ENCODE data around the gene TKTL1. TPM values are rescaled to one million over a fixed set of nuclear protein-coding genes. Genes with fewer than 3 reads are reported as not detected.
A peak's percentile ranks its signal among the peaks of the same experiment; 100 is the strongest.

The TKTL1 gene
- total and polyA plus RNA-seq, 12 donors, result 0.16 to 1.1 (median 0.53) TPM; not detected in 6

DNA sequence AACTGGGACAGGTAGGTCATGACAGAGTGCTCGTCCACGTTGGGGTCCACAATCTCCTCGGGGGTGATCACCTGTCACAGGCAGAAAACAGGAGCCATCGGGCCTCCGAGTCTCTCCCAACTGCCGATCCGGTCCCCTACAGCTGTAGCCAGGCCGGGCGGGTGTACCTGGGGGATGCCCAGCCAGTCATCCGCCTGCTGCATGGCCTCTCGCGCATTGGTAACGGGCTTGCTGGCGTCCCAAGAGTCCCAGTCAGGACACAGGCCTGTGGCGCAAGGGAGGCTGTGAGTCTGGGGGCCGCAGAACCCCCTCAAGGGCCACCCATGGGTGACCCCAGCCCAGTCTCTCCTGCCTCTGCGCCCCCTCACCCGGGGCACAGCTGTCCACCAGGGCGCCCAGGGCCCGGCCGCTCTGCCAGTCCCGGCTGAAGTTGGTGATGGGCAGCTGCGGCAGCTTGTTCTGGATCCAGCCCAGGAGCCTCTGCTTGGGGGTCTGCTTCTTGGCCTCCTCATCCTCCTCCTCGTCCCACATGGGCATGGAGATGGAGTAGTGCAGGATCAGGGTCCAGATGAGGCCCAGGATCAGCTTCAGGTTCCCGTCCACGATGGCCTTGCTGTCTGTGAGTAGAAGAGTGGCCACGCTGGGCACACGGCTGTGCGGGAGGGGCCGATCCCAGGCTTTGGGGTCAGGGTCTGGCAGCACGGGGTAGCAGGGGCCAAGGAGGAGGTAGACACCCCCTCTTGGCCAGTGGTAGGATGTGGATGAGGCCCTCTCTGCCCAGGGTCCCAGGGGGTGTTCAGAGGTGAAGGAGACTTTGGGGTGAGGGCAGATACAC is 72.1 kb downstream of the TKTL1 start:
- H3K27ac ChIP-seq, result peak overlapping the region in 4 of 5 donors; percentile 81 to 98 (median 90)
- WGBS, 4 donors, result 48 to 90% (median 83%) methylated on average over 2 to 31 of the region's 31 CpGs
- no peak for DNase-seq
- peaks cover 0 to 54% of the 10 kb centered on the region in 2 donors for H3K36me3 ChIP-seq (replicated peaks in 1 of 2)
- peak overlapping the region in 1 of 4 donors; percentile 64 for H3K4me3 ChIP-seq
- H3K9me3 ChIP-seq (replicated peaks in 1 of 3), result no peaks in the 10 kb centered on the region
- H3K27me3 ChIP-seq, result no peaks in the 10 kb centered on the region
- TF ChIP-seq POLR2A (IDR thresholded peaks at IDR 0.05) (no peak), CTCF (IDR thresholded peaks at IDR 0.05) (no peak)
- intact Hi-C loops (cut with DNase I), result no loop called here
- H3K4me1 ChIP-seq (replicated peaks in 1 of 2), result peaks cover 6 to 8% of the 10 kb centered on the region in 2 donors

DNA sequence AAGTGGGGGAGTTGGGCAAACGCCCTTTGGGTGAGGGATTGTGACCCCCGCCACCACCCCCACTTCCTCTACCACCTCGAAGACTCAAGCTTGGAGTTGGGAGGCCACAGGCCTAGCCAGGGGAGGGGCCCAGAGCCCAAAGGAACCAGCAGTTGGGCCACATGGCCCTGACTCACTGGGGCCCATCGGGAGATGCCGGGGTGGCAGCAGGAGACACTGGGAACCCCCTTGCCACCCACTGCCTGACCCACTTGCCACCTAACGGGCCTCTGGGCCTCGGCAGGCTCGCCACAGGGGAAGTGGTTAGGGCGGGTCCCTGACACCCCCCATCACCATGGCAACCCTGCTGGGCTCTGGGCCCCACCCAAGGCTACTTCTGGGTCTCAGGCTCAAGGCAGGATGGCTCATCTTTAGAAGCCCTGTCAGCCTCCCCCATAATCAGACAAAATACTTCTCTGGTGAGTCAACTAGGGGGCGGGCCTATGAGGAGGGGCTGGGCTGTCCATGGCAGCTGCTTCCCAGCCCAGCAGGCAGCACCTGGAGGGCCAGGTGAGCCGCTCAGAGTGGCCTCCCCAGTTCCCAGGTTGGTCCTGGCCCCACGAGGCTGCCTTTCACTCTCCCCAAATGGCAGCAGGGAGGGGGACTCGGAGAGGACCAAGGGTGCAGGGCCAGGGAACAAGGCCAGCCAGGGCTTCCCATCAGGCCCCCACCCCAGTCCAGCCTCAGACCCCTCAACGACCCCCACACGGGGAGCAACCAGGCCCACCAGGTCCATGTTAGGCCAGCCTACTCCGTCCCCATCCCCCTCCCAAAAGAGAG is 73.2 kb downstream of the TKTL1 start:
- peaks cover 0 to 43% of the 10 kb centered on the region in 2 donors for H3K36me3 ChIP-seq (replicated peaks in 1 of 2)
- intact Hi-C loops (cut with DNase I), result no loop called here
- H3K27me3 ChIP-seq, result no peaks in the 10 kb centered on the region
- peaks cover 6 to 8% of the 10 kb centered on the region in 2 donors for H3K4me1 ChIP-seq (replicated peaks in 1 of 2)
- DNase-seq, result peak; percentile 79 to 95 (median 91)
- WGBS, 4 donors, result 10 to 60% (median 40%) methylated on average over 1 to 15 of the region's 16 CpGs; no CpG with 5 or more reads in 1 of the 4 donors
- no peaks in the 10 kb centered on the region for H3K9me3 ChIP-seq (replicated peaks in 1 of 3)
- H3K4me3 ChIP-seq, result peak overlapping the region in 2 of 4 donors; percentile 3 to 64
- H3K27ac ChIP-seq, result peak overlapping the region; percentile 46 to 98 (median 89)
- TF ChIP-seq POLR2A (IDR thresholded peaks at IDR 0.05) (peak in 1 of 2 donors; percentile 48), CTCF (IDR thresholded peaks at IDR 0.05) (no peak)

DNA sequence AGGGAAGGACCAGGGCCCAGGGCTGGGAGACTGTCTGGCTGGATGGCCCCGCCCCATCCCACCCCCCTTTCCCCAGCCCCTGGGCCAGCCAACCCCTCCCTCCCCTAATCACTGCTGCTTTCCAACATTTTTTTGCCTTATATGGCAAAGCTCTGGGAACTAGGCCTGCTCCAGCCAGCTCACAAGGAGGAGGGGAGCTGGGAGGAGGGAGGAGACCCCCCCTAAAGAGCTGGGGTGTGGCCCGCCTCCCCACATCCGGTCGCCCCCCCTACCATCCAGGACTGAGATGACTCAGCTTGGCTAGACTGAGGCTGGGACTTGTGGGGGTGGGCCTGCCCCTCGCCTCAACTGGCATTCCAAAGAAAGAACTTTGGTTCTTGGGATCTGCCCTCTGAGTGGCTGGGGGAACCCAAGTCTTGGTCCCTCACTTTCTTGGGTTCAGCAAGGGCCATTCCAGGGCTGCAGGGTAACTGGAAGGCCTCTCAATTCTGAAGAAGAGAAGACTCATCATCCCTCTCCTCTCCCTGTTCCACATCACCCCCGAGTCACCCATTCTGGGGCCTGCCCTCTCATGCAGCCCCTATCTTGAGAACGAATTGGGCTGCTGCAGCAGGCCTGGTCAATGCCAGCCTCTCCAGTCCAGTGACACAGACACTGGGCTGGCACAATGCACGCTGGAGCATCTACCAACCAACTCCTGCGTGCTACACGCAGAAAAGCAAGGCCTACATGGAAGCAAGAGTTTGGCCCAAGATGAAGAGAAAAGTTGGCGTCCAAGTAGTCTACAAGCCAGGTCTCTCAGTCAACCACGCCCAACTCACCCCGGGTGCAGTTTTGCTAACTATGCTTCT is 74.1 kb downstream of the TKTL1 start:
- H3K4me1 ChIP-seq (replicated peaks in 1 of 2), result peaks cover 6 to 8% of the 10 kb centered on the region in 2 donors
- peak; percentile 58 to 90 (median 82) for DNase-seq
- no peak for TF ChIP-seq CTCF (IDR thresholded peaks at IDR 0.05)
- peak in 1 of 2 donors; percentile 12 for TF ChIP-seq POLR2A (IDR thresholded peaks at IDR 0.05)
- peak overlapping the region; percentile 46 to 98 (median 89) for H3K27ac ChIP-seq
- no peaks in the 10 kb centered on the region for H3K9me3 ChIP-seq (replicated peaks in 1 of 3)
- H3K27me3 ChIP-seq, result no peaks in the 10 kb centered on the region
- intact Hi-C loops (cut with DNase I), result no loop called here
- H3K4me3 ChIP-seq, result peak overlapping the region in 3 of 4 donors; percentile 24 to 64 (median 29)
- WGBS, 4 donors, result 11 to 55% (median 42%) methylated on average over 1 to 13 of the region's 13 CpGs
- peaks cover 0 to 34% of the 10 kb centered on the region in 2 donors for H3K36me3 ChIP-seq (replicated peaks in 1 of 2)
